ENCODE results near the gene IL1F10. TPM values are rescaled to one million over a fixed set of nuclear protein-coding genes. Genes with fewer than 3 reads are reported as not detected.

The IL1F10 gene
- total RNA-seq (not detected in 2 replicates), polyA plus RNA-seq (not detected in 2 replicates), polyA minus RNA-seq (not detected in 2 replicates), Bru-seq, nascent RNA (not detected), BruChase-seq, experiment 1, labeled RNA remaining after a 6-hour chase (not detected), BruChase-seq, experiment 2, labeled RNA remaining after a 2-hour chase (not detected)
- not detected in 2 replicates for polyA plus RNA-seq (2011; cell fraction: cytosol; rRNA removed)
- not detected in 2 replicates for polyA plus RNA-seq (2011; cell fraction: nucleus; rRNA removed)
- not detected in 2 replicates for polyA plus RNA-seq (2012)
- not detected for polyA minus RNA-seq (2011; cell fraction: cytosol; rRNA and poly(A)+ RNA removed)
- not detected in 2 replicates for polyA minus RNA-seq (2011; cell fraction: nucleus; rRNA and poly(A)+ RNA removed)
- long read RNA-seq: 0 reads

- FAIRE-seq (no peak), DNase-seq (ENCODE audit: low read depth, low spot score) (no peak)
- Histone ChIP-seq H3K4me3 (replicated peaks in 1 of 3; ENCODE audit: insufficient read depth in 1 of 3, low read depth in 1 of 3, low read length in 3 of 3) (no peak within 1 kb of the TSS), H3K4me2 (ENCODE audit: insufficient read depth, low read length) (no peak within 1 kb of the TSS), H3K79me2 (ENCODE audit: control insufficient read depth, insufficient read depth, low read length) (no peaks in the 10 kb centered on the region), H3K9ac (replicated peaks; ENCODE audit: extremely low read depth, insufficient read depth, low read length) (no peak within 1 kb of the TSS), H3K9me3 (replicated peaks; ENCODE audit: control insufficient read depth, insufficient read depth, low read length) (no peaks in the 10 kb centered on the region), H3K36me3 (ENCODE audit: control insufficient read depth in 2 of 2, extremely low read depth in 1 of 2, insufficient read depth in 2 of 2, low read length in 2 of 2) (no peaks in the 10 kb centered on the region), H3K27ac (ENCODE audit: insufficient read depth, low read depth, low read length) (no peak within 1 kb of the TSS), H3K27me3 (ENCODE audit: control insufficient read depth in 2 of 2, insufficient read depth in 2 of 2, low read length in 2 of 2) (no peaks in the 10 kb centered on the region), H3K4me1 (ENCODE audit: control insufficient read depth, extremely low read depth, insufficient read depth, low read length) (no peaks in the 10 kb centered on the region), H3K9me1 (replicated peaks; ENCODE audit: control insufficient read depth, extremely low read depth, insufficient read depth, low read length) (no peaks in the 10 kb centered on the region), H2AFZ (ENCODE audit: low read depth, low read length) (no peak within 1 kb of the TSS), H4K20me1 (replicated peaks; ENCODE audit: control insufficient read depth, extremely low read depth, insufficient read depth, low read length) (no peaks in the 10 kb centered on the region)
- POLR2A ChIA-PET: no interaction called here
- TF ChIP-seq EZH2 (IDR thresholded peaks at IDR 0.05; ENCODE audit: borderline replicate concordance, low read depth, low read length, severe bottlenecking): no peak
- no peak for TF ChIP-seq JUN (IDR thresholded peaks at IDR 0.05; ENCODE audit: borderline replicate concordance, insufficient read depth, insufficient read length, low read depth)
- TF ChIP-seq, protein P1, sequence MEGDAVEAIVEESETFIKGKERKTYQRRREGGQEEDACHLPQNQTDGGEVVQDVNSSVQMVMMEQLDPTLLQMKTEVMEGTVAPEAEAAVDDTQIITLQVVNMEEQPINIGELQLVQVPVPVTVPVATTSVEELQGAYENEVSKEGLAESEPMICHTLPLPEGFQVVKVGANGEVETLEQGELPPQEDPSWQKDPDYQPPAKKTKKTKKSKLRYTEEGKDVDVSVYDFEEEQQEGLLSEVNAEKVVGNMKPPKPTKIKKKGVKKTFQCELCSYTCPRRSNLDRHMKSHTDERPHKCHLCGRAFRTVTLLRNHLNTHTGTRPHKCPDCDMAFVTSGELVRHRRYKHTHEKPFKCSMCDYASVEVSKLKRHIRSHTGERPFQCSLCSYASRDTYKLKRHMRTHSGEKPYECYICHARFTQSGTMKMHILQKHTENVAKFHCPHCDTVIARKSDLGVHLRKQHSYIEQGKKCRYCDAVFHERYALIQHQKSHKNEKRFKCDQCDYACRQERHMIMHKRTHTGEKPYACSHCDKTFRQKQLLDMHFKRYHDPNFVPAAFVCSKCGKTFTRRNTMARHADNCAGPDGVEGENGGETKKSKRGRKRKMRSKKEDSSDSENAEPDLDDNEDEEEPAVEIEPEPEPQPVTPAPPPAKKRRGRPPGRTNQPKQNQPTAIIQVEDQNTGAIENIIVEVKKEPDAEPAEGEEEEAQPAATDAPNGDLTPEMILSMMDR (IDR thresholded peaks at IDR 0.05; ENCODE audit: extremely low read depth in 1 of 2, insufficient read depth in 1 of 2, low read depth in 1 of 2, low read length in 2 of 2): no peak
- no peak for TF ChIP-seq GATA2 (IDR thresholded peaks at IDR 0.05; ENCODE audit: insufficient read depth, insufficient read length, low read depth, low read length)
- no peak for TF ChIP-seq POLR2A (IDR thresholded peaks at IDR 0.05; ENCODE audit: low read depth, low read length)
- TF ChIP-seq FOS (IDR thresholded peaks at IDR 0.05; ENCODE audit: borderline replicate concordance, insufficient read depth, low read length): no peak
- TF ChIP-seq MAX (IDR thresholded peaks at IDR 0.05; ENCODE audit: insufficient read depth, insufficient read length): no peak
- TF ChIP-seq POLR2AphosphoS5 (IDR thresholded peaks at IDR 0.05; ENCODE audit: insufficient read depth, low read depth, low read length): no peak
- no peak for TF ChIP-seq MYC (IDR thresholded peaks at IDR 0.05; ENCODE audit: low read depth, low read length)
- dilution Hi-C loops (cut with MboI; ENCODE audit: extremely low pct_ligation_motif_present, low sequenced_read_pairs) (no loop called here), intact Hi-C loops (cut with micrococcal nuclease) (no loop called here)
- CTCF ChIA-PET: interaction anchor here (1.7 kb wide), 1 partner anchor 13 kb away, joined by 5 read pairs; no protein-coding TSS in a partner anchor
- no TSS peak for BruUV-seq (replicated peaks)
These were observed at the start of gene IL1F10 for GRCh38 chr2:113067681-113068080. Gene IL1F10, plus strand, starts transcription at chr2:113067970. Its CDS starts 4,769 bp downstream, at chr2:113072739.

All from endothelial cell of umbilical vein (primary cell).